Hepatocyte (in vitro differentiated cells): Measurements from ENCODE around the gene SLC35G1.

Experiments used
- CTCF ChIP-seq: fragments of 200-600 bp; sonication (generic); IDR thresholded peaks from 2 replicates; pipeline ENCODE4 v1.5.1; 2016; ENCODE audit warnings: antibody characterized with exemption, mild to moderate bottlenecking; ENCODE audit not compliant: poor library complexity
- EZH2phosphoT487 ChIP-seq: fragments of 200-600 bp; sonication (generic); IDR thresholded peaks from one replicate; pipeline ENCODE4 v1.6.1; 2018; ENCODE audit warnings: antibody characterized with exemption, mild to moderate bottlenecking, low read depth, moderate library complexity; ENCODE audit not compliant: unreplicated experiment, severe bottlenecking

- no peak for TF ChIP-seq CTCF
- TF ChIP-seq EZH2phosphoT487 = no peak
Observed at GRCh38 chr10:93874309-93875031, 19.3 kb upstream of the SLC35G1 start.
